GM19452 (cell line): Measurements from ENCODE around the gene CELSR1.

Experiments
- ATAC-seq: cut with Tn5 transposase; IDR thresholded peaks from one replicate; pipeline ENCODE4 v1.9.1; 2021; ENCODE audit not compliant: unreplicated experiment

Gene CELSR1

DNA sequence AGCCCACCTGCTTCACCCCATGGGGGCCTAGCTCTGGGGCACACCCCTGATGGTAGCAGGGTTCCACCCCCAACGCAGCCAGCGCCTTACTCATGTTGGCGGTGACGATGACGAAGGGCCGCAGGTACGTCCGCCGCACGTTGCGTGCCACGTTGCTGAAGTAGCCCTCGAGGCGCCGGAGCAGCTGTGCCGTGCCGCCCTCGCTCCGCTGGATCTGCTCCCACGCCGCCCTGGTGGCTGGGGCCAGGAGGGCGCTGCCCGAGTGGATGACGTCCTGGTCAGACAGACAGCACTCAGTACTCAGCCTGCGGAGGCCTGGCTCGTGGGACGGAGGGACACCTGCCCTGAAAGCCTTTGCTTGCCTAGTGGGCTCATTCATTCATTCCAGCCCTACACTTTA is 151.1 kb downstream of the CELSR1 start:
- no peak for ATAC-seq

- ATAC-seq, result no peak
Observed at GRCh38 chr22:46382524-46382923, 154.9 kb downstream of the CELSR1 start.

DNA sequence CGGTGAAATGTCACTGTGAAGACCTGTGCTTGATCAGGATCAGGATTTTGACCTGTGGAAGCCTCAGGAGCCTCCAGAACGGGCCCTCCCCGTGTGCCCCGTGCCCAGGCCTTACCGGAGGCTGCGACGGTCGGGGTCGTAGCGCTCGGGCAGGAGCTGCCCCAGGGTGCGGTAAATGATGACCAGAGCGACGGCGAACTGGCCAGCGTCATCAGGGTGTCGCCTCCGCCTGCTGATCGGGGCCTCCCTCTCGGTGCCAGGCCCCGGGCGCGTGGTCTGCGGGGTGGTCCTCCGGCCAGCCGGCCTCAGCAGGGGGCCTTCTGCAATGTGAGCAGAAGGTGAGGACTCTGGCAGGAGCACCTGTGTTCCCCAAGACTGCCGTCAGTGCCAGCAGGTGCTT is 155.7 kb downstream of the CELSR1 start:
- no peak for ATAC-seq

DNA sequence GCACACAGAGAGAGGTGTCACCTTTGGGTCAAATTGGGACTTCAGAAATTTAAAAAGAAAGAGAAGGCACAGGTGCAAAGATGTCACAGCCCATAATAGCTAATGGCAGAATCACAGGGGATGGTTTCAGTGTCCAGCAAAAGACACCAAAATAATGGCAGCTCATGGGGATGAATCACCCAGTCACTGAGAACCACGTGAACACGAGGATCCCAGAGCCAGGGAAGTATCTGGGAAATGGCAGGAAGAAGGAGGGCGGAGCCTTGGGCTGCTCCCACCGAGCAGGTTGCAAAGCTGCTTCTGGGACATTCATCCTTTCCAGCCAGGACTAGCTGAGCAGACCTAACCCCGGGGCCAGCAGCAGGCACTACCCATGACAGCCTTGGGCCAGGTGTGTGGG is 156.3 kb downstream of the CELSR1 start:
- no peak for ATAC-seq

- ATAC-seq, result no peak
Observed at GRCh38 chr22:46380581-46380980, 156.8 kb downstream of the CELSR1 start.

GRCh38 chr22:46380069-46380468 is 157.4 kb downstream of the CELSR1 start:
- no peak for ATAC-seq

DNA sequence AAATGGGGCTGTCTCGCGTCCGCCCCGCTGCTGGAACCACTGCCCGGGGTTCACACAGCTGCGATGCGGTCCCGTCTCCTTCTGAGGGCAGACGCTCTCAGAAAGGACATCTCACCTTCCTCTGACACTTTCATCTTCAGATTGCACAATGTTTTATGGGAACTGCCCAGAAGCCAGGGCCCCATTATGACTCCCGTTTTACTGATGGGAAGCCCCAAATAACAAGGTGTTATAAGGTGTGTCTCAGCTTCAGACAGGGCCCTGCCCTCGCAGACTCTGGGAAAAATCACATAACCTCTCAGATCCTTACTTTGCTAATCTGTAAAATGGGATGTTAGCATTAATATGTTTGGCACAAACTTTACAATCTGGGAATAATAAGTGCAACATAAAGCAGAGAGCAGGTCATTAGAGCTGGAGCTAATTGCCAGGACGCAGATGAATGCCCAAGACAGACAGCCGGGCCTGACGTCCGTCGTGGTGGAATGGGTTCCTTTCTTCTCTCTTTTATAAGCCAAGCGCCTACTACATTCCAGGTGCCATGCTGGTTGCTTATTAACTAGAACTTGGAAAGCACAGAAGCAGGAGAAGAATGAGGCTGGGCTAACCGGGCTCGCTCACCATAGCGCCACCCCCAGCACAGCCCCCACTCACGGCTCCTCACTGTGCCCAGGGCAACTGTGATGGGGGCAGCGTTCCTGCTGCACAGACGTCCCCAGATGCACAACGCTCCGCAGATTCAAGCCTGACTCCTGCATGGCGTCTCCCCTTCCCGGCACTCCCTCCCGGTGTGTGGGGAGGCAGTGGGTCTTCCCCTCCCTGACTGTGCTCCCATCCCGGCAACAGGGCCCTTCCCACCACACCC is 158.1 kb downstream of the CELSR1 start:
- no peak for ATAC-seq

GRCh38 chr22:46378426-46379065 is 158.9 kb downstream of the CELSR1 start:
- no peak for ATAC-seq

- ATAC-seq, result no peak
Observed at GRCh38 chr22:46377525-46378425, 159.6 kb downstream of the CELSR1 start.

DNA sequence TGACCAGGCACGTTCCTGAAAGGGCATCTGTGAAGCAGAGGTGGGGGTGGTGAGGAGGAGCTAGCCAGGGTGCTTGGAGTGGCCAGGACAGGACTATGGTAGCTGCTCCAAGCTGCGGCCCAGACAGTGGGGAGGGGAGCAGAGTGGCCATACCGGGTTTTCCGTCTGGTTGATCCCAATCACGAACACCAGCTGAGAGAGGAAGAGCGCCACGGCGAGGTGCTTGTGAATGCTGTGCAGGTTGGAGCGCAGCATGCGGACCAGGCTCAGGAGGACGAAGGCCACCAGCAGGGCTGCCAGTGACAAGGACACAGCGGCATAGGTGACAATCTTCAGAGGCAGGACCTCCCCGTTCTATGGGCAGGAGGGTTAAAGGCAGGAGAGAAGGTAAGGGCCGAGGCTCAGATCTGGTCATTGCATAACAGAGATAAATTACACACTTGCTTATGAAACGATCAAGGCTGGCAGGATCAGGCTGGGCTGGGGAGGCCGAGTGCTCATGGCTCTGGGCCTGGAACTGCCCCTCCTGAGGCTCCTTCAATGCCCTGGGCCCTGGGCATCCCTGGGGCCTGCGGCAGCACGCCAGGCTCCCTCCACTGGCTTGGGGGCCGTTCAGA is 160.4 kb downstream of the CELSR1 start:
- ATAC-seq, result no peak

GRCh38 chr22:46376111-46376510 is 161.3 kb downstream of the CELSR1 start:
- ATAC-seq, result no peak

DNA sequence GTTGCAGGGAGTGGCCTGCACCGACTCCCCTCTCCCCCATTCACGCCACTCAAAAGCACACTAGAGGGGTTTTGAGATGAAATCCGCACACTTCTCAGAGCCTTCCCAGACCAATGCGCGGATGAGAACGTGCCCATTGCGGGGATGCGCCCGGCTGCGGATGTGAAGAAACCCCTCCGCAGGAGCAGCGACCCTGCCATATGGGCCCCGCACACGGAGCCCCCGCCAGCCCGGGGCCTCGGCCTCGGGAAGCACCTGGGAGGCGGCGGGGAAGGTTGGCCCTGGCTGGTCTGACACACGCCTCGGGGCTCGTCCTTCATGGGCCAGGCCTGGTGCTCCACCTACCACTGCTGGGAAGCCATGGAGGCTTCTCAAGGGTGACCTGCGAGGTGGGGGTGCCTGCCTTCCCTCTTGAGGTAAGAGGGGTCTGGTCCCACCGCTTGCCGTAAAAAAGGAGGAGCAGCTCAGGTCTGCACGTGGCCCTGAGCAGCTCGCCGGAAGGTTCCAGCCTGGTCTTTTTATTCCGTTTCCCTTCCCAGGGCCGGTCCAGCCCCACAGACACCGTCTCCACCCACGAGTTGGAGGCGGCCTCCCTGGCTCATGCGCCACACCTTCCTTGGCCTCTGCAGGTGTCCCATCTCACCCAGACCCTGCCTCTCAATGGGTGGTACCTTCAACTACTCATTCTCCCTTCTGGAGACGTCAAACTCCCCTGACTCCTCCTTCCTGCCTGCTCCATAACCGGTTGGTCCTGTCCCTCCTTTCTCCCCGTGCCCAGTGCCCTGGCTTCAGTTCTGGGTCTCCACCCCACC is 162.6 kb downstream of the CELSR1 start:
- ATAC-seq, result no peak

GRCh38 chr22:46373921-46374662 is 163.3 kb downstream of the CELSR1 start:
- no peak for ATAC-seq

GRCh38 chr22:46373159-46373558 is 164.3 kb downstream of the CELSR1 start:
- no peak for ATAC-seq

DNA sequence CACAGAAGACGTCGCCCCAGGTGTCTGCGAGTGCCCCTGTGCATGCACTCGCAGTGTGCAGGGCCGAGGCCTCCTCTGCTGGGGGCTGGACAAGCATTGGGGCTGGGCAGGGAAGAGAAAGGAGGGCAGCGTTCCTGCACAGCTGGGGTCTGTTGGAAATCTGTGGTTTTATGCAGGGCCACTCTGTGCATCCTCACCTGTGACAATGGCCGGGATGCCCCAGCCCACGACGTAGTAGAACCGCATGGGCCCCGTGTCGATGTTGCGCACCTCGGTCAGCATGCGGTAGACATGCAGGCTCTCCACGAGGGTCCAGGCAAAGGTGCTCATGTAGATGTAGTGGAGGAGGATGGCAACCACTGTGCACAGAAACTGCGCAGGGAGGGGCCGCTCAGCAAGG is 164.7 kb downstream of the CELSR1 start:
- ATAC-seq, result no peak

GRCh38 chr22:46371623-46372226 is 165.7 kb downstream of the CELSR1 start:
- ATAC-seq, result no peak

- no peak for ATAC-seq
Observed at GRCh38 chr22:46370584-46371291, 166.7 kb downstream of the CELSR1 start.
